Type B pancreatic cell (in vitro differentiated cells): Measurements from ENCODE around the gene MAP2K3. TPM values are rescaled to one million over a fixed set of nuclear protein-coding genes. Genes with fewer than 3 reads are reported as not detected.

Experiments
- DNase-seq: peaks from one replicate; pipeline ENCODE4 v3.0.0; 2021; ENCODE audit warnings: mixed read lengths; ENCODE audit not compliant: unreplicated experiment; ENCODE audit errors: extremely low spot score
- H3K27ac Mint-ChIP-seq: 2 replicates; pipeline ENCODE4 v1.8.0; 2021; ENCODE audit warnings: mild to moderate bottlenecking, mixed read lengths
- H3K27me3 Mint-ChIP-seq: 2 replicates; pipeline ENCODE4 v1.8.0; 2021; ENCODE audit warnings: mixed read lengths
- H3K36me3 Mint-ChIP-seq: 2 replicates; pipeline ENCODE4 v1.8.0; 2021; ENCODE audit warnings: mixed read lengths
- H3K4me1 Mint-ChIP-seq: one replicate; pipeline ENCODE4 v1.8.0; 2021; ENCODE audit warnings: mixed read lengths; ENCODE audit not compliant: unreplicated experiment
- H3K4me3 Mint-ChIP-seq: 2 replicates; pipeline ENCODE4 v1.8.0; 2021; ENCODE audit warnings: mild to moderate bottlenecking, mixed read lengths
- H3K9me3 Mint-ChIP-seq: 2 replicates; pipeline ENCODE4 v1.8.0; 2021; ENCODE audit warnings: mixed read lengths
- total RNA-seq: library from RNA; stranded (reverse); gene quantifications from 2 replicates; pipeline ENCODE4 v1.2.1, GENCODE V29; 2021; ENCODE audit warnings: low replicate concordance
- TF ChIP-seq, protein P1 (sequence below): fragments of 200-600 bp; sonication (generic); conservative IDR thresholded peaks from 2 replicates; pipeline ENCODE4 v1.5.0; 2021; ENCODE audit warnings: antibody characterized with exemption, mild to moderate bottlenecking

The MAP2K3 gene
- total RNA-seq, 1 donor from 2014 or later, result 23.6 TPM

GRCh38 chr17:21242026-21242697 lies 42.3 kb upstream of the MAP2K3 start:
- TF ChIP-seq, protein P1, sequence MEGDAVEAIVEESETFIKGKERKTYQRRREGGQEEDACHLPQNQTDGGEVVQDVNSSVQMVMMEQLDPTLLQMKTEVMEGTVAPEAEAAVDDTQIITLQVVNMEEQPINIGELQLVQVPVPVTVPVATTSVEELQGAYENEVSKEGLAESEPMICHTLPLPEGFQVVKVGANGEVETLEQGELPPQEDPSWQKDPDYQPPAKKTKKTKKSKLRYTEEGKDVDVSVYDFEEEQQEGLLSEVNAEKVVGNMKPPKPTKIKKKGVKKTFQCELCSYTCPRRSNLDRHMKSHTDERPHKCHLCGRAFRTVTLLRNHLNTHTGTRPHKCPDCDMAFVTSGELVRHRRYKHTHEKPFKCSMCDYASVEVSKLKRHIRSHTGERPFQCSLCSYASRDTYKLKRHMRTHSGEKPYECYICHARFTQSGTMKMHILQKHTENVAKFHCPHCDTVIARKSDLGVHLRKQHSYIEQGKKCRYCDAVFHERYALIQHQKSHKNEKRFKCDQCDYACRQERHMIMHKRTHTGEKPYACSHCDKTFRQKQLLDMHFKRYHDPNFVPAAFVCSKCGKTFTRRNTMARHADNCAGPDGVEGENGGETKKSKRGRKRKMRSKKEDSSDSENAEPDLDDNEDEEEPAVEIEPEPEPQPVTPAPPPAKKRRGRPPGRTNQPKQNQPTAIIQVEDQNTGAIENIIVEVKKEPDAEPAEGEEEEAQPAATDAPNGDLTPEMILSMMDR, result no peak
- no peaks in the 10 kb centered on the region for H3K36me3 Mint-ChIP-seq
- DNase-seq, result no peak
- peaks cover 10% of the 10 kb centered on the region for H3K4me1 Mint-ChIP-seq
- H3K27me3 Mint-ChIP-seq, result no peaks in the 10 kb centered on the region
- peaks cover 4% of the 10 kb centered on the region for H3K9me3 Mint-ChIP-seq
- H3K4me3 Mint-ChIP-seq, result no peak overlapping the region
- H3K27ac Mint-ChIP-seq, result no peak overlapping the region

DNA sequence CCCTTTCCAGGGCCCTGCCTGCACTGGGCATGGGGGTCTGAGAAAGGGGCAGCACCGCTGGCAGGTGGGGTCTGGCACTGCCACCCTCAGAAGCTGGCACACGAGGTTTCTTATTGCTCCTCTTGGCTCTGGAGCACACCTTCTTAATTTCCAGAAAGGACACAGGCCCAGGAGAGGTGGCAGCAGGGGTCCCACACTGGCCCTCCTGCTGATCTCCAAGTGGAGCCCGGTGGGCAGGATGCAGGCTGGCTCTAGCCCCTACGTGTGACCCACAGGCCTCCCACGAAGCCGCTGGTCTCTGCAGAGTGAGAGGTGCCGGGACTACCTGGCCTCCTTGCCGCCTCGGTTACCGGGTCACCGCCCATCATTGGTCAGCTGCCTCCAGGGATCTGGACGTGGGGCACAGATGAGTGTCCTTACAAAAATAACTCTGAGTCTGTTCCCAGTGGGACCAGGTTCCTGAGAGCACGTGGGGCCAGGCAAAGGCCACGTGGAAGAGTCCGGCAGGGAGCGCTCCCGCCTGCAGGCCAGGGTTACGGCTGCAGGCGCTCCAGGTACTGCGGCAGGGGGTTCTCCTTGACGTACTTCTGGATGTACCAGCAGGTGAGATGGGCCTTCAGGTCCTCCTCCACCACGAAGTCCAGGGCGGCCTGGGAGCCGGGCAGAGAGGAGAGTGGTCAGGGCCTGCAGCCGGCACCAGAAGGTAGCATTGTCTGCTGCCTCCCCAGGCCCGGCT lies 41.6 kb upstream of the MAP2K3 start:
- Mint-ChIP-seq H3K27me3 (no peaks in the 10 kb centered on the region), H3K4me1 (peaks cover 10% of the 10 kb centered on the region), H3K4me3 (no peak overlapping the region), H3K36me3 (no peaks in the 10 kb centered on the region), H3K9me3 (no peaks in the 10 kb centered on the region), H3K27ac (no peak overlapping the region)
- TF ChIP-seq, protein P1, result no peak
- DNase-seq, result no peak

DNA sequence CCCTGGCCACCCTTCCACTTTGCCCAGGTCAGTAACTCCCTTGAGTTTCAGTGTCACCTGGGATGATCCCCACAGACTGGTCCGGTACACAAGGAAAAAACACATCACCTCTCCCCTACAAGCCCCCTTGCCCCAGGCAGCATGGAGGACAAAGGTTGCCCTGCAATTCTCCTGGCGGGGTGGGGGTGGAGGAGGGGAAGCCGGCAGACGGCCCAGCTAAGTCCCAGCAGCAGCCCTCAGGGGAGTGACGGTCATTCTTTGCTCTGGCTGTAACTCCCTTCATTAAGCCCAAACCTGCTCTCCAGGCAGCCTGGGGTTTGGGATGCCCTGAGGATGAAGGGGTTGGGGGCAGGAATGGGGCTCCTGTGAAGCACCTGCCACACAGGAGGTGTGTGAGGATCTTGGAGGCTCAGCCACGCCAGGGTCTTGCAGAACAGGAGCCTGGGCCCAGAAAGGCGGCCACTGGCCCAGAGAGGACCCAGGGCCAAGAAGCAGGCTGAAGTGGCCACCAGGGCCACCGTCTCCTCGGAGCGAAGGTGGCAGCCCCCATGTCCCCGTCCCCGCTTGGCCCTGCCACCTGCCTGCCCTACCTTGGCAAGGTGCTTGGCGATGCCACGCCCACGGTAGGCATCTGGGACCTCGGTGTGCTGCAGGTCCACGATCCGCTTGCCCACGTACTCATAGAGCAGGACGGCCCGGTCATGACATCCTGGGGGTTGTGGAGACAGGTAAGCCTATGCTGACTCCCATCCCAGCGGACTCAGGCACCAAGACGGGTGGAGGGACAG lies 40.8 kb upstream of the MAP2K3 start:
- no peaks in the 10 kb centered on the region for H3K9me3 Mint-ChIP-seq
- TF ChIP-seq, protein P1, result no peak
- no peaks in the 10 kb centered on the region for H3K36me3 Mint-ChIP-seq
- no peak overlapping the region for H3K27ac Mint-ChIP-seq
- H3K4me3 Mint-ChIP-seq, result no peak overlapping the region
- H3K27me3 Mint-ChIP-seq, result no peaks in the 10 kb centered on the region
- peaks cover 10% of the 10 kb centered on the region for H3K4me1 Mint-ChIP-seq
- DNase-seq, result no peak

DNA sequence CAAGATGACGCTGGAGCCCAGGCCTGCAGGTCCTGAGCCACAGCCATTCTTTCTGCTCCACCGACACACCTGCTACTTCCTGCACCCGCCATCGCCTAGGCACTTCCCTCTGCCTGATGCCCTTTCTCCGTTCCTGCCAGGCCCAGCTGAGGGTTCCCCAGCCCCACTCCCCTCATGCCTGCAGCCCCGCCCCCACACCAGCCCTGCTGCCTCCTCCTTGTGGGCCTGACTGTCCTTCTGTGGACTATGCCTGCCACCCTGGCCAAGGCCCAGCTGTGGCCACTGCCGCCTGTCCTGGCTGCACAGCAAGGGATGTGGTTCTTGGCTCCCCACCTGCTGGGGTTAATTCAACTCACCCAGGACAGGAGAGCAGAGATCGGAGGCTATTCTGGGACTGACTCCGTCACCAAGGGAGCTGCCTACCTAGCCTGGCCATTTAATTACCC lies 38.8 kb upstream of the MAP2K3 start:
- Mint-ChIP-seq H3K27ac (no peak overlapping the region), H3K4me1 (peaks cover 9% of the 10 kb centered on the region), H3K36me3 (no peaks in the 10 kb centered on the region), H3K4me3 (no peak overlapping the region), H3K27me3 (no peaks in the 10 kb centered on the region), H3K9me3 (no peaks in the 10 kb centered on the region)
- no peak for DNase-seq
- TF ChIP-seq, protein P1, result no peak

DNA sequence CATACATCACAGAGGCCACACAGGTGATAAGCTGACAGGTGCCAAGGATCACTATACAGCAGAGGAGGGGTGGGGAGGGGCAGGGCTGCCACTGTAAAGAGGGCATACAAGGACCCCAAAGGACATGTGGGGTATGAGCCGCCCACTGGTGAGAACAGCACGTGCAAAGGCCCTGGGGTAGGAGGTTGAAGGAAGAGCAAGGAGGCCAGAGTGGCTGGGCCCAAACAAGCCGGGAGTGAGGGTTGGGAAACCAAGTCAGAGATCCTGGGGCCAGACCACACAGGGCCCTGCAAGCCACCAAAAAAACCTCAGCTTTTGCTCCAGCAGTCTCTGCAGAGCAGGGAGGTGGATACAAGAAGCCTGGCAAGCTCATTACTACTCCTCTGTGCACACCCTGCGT lies 37.8 kb upstream of the MAP2K3 start:
- no peak overlapping the region for H3K4me3 Mint-ChIP-seq
- TF ChIP-seq, protein P1, result no peak
- H3K27me3 Mint-ChIP-seq, result no peaks in the 10 kb centered on the region
- DNase-seq, result no peak
- peaks cover 9% of the 10 kb centered on the region for H3K4me1 Mint-ChIP-seq
- no peak overlapping the region for H3K27ac Mint-ChIP-seq
- no peaks in the 10 kb centered on the region for H3K9me3 Mint-ChIP-seq
- no peaks in the 10 kb centered on the region for H3K36me3 Mint-ChIP-seq
